Heart right ventricle (tissue), 16 donors: Measurements from ENCODE around the gene SUCLG1. TPM values are rescaled to one million over a fixed set of nuclear protein-coding genes. Genes with fewer than 3 reads are reported as not detected.

Experiments
- ATAC-seq, 8 donors: fragments of 200-7000 bp; cut with Tn5 transposase; one replicate each; pipeline ENCODE4 v1.9.1; 2020; ENCODE audit warnings: mild to moderate bottlenecking in 8 of 8, moderate library complexity in 8 of 8, moderate number of reproducible peaks in 1 of 8
- DNase-seq, 2 donors: peaks; one replicate each; pipeline ENCODE4 v3.0.0-alpha.2; 2020
- H3K27ac ChIP-seq, 10 donors: fragments of 200-600 bp; sonication (generic) in 2 of 10; one replicate each; pipeline versions ENCODE4 v1.5.0 to v1.8.0; 2020 to 2022; ENCODE audit warnings: mild to moderate bottlenecking in 3 of 10
- H3K27me3 ChIP-seq, 7 donors: fragments of 200-600 bp; one replicate each; pipeline ENCODE4 v1.8.0; 2021 to 2022; ENCODE audit warnings: mild to moderate bottlenecking in 2 of 7
- H3K36me3 ChIP-seq, 9 donors: fragments of 200-600 bp; sonication (generic) in 1 of 9; one replicate each; pipeline versions ENCODE4 v1.5.0 to v1.8.0; 2020 to 2022; ENCODE audit warnings: mild to moderate bottlenecking in 2 of 9
- H3K4me1 ChIP-seq, 9 donors: fragments of 200-600 bp; sonication (generic) in 1 of 9; one replicate each; pipeline versions ENCODE4 v1.5.0 to v1.8.0; 2020 to 2022; ENCODE audit warnings: mild to moderate bottlenecking in 4 of 9
- H3K4me3 ChIP-seq, 10 donors: fragments of 200-600 bp; sonication (generic) in 2 of 10; one replicate each; pipeline versions ENCODE4 v1.5.0 to v1.8.0; 2020 to 2022; ENCODE audit warnings: mild to moderate bottlenecking in 7 of 10, moderate library complexity in 2 of 10
- H3K9me3 ChIP-seq, 11 donors: fragments of 200-600 bp in 10 of 11; sonication (generic) in 2 of 11; one replicate each; pipeline versions ENCODE4 v1.5.0 to v1.8.0; 2013 to 2022; ENCODE audit warnings: mild to moderate bottlenecking in 2 of 11, control low read depth in 1 of 11, moderate library complexity in 1 of 11
- WGBS, 2 donors: extraction: QIAGEN DNeasy Blood & Tissue Kit; methylation state at CpG; one replicate each; pipeline ENCODE4 v1.1.7; 2013; ENCODE audit warnings: inconsistent platforms in 1 of 2; 5-methylcytosine and 5-hydroxymethylcytosine counted together
- intact Hi-C, 10 donors: fragments of 100-400 bp; cut with DNase I; formaldehyde crosslinking; loops; one replicate each; pipeline versions ENCODE4 v1.11.1 to v1.14.2; 2022
- long read RNA-seq, 3 donors: library from polyadenylated mRNA; unstranded; transcript quantifications; one replicate each; pipeline ENCODE4 v2.0.0, GENCODE V29; 2020 to 2021
- polyA plus RNA-seq, 2 donors: library from polyadenylated mRNA; stranded (reverse); fragments of 200-250 nt; gene quantifications; one replicate each; pipeline ENCODE4 v1.2.3, GENCODE V29; 2013
- total RNA-seq, 10 donors: library from RNA; stranded (reverse); fragmentation: NEBNext Ultra II Directional in 3 of 10; extraction: Animal tissue kit (Norgen Biotek cat#: 25700) in 3 of 10; gene quantifications; one replicate each; pipeline versions ENCODE4 v1.2.1 to v1.2.4, GENCODE V29; 2021 to 2023
- TF ChIP-seq, protein P1 (sequence below), 9 donors: fragments of 200-600 bp; sonication (generic) in 2 of 9; IDR thresholded peaks; one replicate each; pipeline versions ENCODE4 v1.5.0 to v1.8.0; 2021 to 2022; ENCODE audit warnings: antibody characterized with exemption in 9 of 9, mild to moderate bottlenecking in 5 of 9, moderate library complexity in 1 of 9
- donor health status: Arrhythmogenic right ventricular cardiomyopathy.
- donor health status: ischemic (EF 13 %, LVEDD 7.1; RV severe dilation, severe dysfunction).
- donor health status: healthy with polysubstance abuse.
- donor health status: DM: no; HTN: yes; CAD: no.
- donor health status: DM: no; HTN: no; CAD: no.
- donor health status: ischemic (EF 25% LVEDD 6.9; RV normal size, moderate dysfunction).
- donor health status: ischemic (EF 25% LVEDD 5.7; RV mildly dilated, moderate dysfunction).
- donor health status: healthy.
- donor health status: DM: yes; HTN: yes; CAD: no.
- donor health status: Ischemic cardiomyopathy.
- donor health status: ischemic (EF 35%, LVEDD 5.7; RV mildly dilated, moderate dysfunction).
- donor health status: nonischemic (EF 11% LVEDD 7.7; RV severe dilation, severe dysfunction).
- donor health status: DM: yes; HTN: yes; CAD: no.
- donor health status: PGD.
- donor health status: ischemic (EF 29% LVEDD 5.4; RV normal size, mild dysfunction).
- donor health status: nonischemic (EF 23%, LVEDD 6.1; RV moderate dilation, normal function).

The SUCLG1 gene
- 100 to 1,000 TPM; 195 to 330 (median 291) TPM for total RNA-seq
- 100 to 1,000 TPM; 216 to 250 TPM for polyA plus RNA-seq
- long read RNA-seq, donor 1, transcript SUCLG1-201 (9 exons, 1,475 nt): major isoform, 299 of 314 reads
- long read RNA-seq, donor 1, partial matches to known transcripts: 8 of 314 reads
- long read RNA-seq, donor 1, other reads (novel, unspliced or antisense): 6 of 314 reads
- long read RNA-seq, donor 2, transcript SUCLG1-205 (2 exons, 1,765 nt): minor isoform, 6 of 371 reads
- long read RNA-seq, donor 2, transcript SUCLG1-201 (9 exons, 1,475 nt): major isoform, 336 of 371 reads
- long read RNA-seq, donor 2, partial matches to known transcripts: 21 of 371 reads
- long read RNA-seq, donor 2, other reads (novel, unspliced or antisense): 8 of 371 reads
- long read RNA-seq, donor 3, transcript SUCLG1-201 (9 exons, 1,475 nt): major isoform, 373 of 410 reads
- long read RNA-seq, donor 3, partial matches to known transcripts: 23 of 410 reads
- long read RNA-seq, donor 3, other reads (novel, unspliced or antisense): 12 of 410 reads

DNA sequence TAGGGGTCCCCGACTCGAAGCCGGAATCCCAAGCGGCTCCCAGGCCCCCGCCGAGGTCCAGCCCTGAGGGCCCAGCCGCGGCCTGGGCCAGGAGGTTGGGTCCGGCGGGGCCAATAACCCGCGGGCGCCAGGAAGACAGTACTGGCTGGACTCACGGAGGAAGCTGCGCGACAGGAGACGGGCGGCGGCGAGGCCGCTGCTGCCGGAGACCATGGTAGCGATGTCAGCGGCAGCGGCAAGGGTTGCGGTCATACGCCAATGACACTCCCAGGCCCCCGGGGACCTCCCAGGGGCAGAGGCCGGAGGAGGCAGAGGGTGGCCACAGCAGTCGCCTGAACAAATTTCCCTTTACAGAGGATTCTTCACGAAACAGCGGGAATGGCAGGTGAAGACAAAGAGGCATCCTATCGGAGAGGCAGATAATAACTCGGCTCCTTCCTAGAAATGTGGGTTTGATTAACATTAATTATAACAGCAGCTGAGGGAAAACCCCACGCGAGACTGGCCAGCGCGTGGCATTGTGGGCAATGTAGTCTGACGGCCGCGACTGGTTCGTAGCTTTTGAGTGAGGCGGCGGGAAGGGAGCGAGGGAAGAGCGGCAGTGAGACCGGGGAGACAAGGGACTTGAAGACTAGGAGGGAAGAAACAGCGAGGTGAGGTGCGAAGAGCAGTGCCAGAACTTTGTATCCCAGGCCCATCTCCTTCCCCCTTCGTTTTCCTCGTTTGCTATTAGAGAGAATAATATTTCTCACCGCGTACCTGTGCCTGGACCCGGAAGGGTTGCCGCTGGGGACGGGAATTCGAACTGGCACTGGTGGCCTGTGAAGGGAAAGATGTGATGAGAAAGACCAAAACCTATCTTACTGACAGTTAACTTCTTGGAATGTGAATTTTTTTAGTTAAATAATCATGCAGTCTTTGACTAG is at the start of gene SUCLG1:
Gene SUCLG1, minus strand, starts transcription at position 263 of the 926 bp plus-strand sequence. Its CDS starts 11 bp downstream, at position 252.
- Histone ChIP-seq H3K4me1 (peaks cover 0 to 53% (median 40%) of the 10 kb centered on the region in 9 donors), H3K4me3 (peak within 1 kb of the TSS; percentile 58 to 99 (median 93)), H3K9me3 (no peaks in the 10 kb centered on the region), H3K27me3 (no peaks in the 10 kb centered on the region), H3K36me3 (peaks cover 0 to 7% (median 0%) of the 10 kb centered on the region in 9 donors), H3K27ac (peak within 1 kb of the TSS; percentile 33 to 99 (median 97))
- peak; percentile 97 to 99 (median 98) for ATAC-seq
- intact Hi-C loops: no loop called here
- WGBS, 2 donors: 1% methylated on average over 57 of the region's 57 CpGs
- peak; percentile 87 to 91 for DNase-seq
- TF ChIP-seq, protein P1, sequence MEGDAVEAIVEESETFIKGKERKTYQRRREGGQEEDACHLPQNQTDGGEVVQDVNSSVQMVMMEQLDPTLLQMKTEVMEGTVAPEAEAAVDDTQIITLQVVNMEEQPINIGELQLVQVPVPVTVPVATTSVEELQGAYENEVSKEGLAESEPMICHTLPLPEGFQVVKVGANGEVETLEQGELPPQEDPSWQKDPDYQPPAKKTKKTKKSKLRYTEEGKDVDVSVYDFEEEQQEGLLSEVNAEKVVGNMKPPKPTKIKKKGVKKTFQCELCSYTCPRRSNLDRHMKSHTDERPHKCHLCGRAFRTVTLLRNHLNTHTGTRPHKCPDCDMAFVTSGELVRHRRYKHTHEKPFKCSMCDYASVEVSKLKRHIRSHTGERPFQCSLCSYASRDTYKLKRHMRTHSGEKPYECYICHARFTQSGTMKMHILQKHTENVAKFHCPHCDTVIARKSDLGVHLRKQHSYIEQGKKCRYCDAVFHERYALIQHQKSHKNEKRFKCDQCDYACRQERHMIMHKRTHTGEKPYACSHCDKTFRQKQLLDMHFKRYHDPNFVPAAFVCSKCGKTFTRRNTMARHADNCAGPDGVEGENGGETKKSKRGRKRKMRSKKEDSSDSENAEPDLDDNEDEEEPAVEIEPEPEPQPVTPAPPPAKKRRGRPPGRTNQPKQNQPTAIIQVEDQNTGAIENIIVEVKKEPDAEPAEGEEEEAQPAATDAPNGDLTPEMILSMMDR (IDR thresholded peaks at IDR 0.05): peak in 1 of 9 donors; percentile 4

DNA sequence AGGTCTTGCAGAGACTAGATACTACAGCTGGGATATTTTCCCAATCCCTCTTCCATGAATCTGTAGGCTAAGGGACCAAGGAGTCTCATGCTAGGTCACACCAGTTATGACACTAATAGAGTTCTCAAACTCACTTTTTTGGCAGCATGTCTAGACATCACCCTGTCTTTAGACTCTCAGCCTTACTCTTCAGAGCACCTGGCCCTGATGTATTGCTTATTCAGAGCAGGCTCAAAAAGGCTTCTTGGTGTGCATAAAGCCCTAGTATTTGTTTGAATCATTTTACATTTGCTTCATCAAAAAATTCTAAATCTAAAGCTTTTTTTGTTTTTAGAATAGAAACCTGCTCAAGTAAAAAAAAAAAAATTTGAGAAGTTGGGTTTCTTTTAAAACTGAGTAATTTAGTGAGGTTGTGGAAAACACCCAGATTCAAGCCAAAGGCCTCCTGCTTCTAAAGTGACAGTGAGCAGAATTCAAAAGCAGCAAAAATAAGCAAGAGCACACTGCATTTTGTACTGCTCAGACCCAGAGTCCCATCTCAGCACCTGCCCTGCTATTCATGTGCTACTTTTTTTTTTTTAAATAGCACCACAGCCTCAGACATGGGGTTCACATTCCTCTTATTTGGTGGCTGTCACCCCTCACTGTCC is 39.2 kb upstream of the SUCLG1 start:
- Histone ChIP-seq H3K27ac (no peak overlapping the region), H3K36me3 (no peaks in the 10 kb centered on the region), H3K4me1 (peaks cover 0 to 4% (median 0%) of the 10 kb centered on the region in 9 donors), H3K4me3 (no peak overlapping the region), H3K27me3 (no peaks in the 10 kb centered on the region), H3K9me3 (peaks cover 0 to 4% (median 0%) of the 10 kb centered on the region in 11 donors)
- ATAC-seq: no peak
- intact Hi-C loops: loop anchor here (5.0 to 10.0 kb wide), 9 partner anchors 134 to 787 kb away; partner anchors contain the start of gene TRABD2A (in 6 of the 10)
- TF ChIP-seq, protein P1 (IDR thresholded peaks at IDR 0.05): no peak
- no peak for DNase-seq

DNA sequence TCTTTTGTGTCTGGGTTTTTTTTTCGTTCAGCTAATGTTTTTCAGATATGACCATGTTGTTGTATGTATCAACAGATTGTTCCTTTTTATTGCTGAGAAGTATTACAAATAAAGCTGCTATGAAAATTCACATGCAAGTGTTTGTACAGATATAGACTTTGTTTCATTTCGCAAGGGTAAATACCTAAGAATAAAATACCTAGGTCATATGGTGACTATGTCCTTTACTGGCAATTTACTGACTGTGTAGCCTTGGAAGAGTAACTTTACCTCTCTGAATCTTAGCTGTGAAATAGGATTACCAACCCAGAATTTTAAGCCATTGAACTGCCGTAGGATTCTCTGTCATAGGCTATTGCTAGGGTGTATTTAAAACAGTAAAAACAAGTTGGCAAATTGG is 38.2 kb upstream of the SUCLG1 start:
- TF ChIP-seq, protein P1 (IDR thresholded peaks at IDR 0.05): no peak
- intact Hi-C loops: loop anchor here (2.0 to 10.0 kb wide), 10 partner anchors 135 to 788 kb away; partner anchors contain the start of gene TRABD2A (in 6 of the 10)

More for the DNA sequence above, 38.2 kb upstream of the SUCLG1 start:
- WGBS, 2 donors: 90 to 91% methylated on average over 3 of the region's 3 CpGs
- Histone ChIP-seq H3K36me3 (no peaks in the 10 kb centered on the region), H3K4me1 (peaks cover 0 to 4% (median 0%) of the 10 kb centered on the region in 9 donors), H3K9me3 (peaks cover 0 to 4% (median 0%) of the 10 kb centered on the region in 11 donors), H3K27ac (no peak overlapping the region), H3K27me3 (no peaks in the 10 kb centered on the region), H3K4me3 (no peak overlapping the region)
- DNase-seq (no peak), ATAC-seq (no peak)
